ENCODE results near the gene RAB4B.

GRCh38 chr19:40741527-40742390, 36.3 kb upstream of the RAB4B start:
- TF ChIP-seq CTCF (IDR thresholded peaks at IDR 0.05) = no peak
- no peak for TF ChIP-seq POLR2A (IDR thresholded peaks at IDR 0.05)
